Ammon's horn (tissue), 1 donor: ENCODE measurements around the gene RNF208.

Source experiments
- DNase-seq: peaks from one replicate; pipeline ENCODE4 v3.0.0-alpha.2; 2016; ENCODE audit warnings: low spot score

RNF208 gene

GRCh38 chr9:137227054-137227852 lies 5.2 kb upstream of the RNF208 start, which contains the start of gene RNF224:
TSS of gene RNF224 (plus strand) at chr9:137227502. CDS start at chr9:137228336, 834 bp downstream.
- peak; percentile 73 for DNase-seq

- DNase-seq, result no peak
Measured at GRCh38 chr9:137226338-137227053, 4.5 kb upstream of the RNF208 start.

- DNase-seq, result no peak
Measured at GRCh38 chr9:137225699-137226331, 3.8 kb upstream of the RNF208 start.

- no peak for DNase-seq
Measured at GRCh38 chr9:137224830-137225694, 3.0 kb upstream of the RNF208 start, which contains the start of gene CYSRT1. TSS of gene CYSRT1 (plus strand) at chr9:137225174. CDS start at chr9:137225622, 448 bp downstream.

GRCh38 chr9:137223078-137223970 lies 1.3 kb upstream of the RNF208 start:
- peak; percentile 93 for DNase-seq

GRCh38 chr9:137221506-137222111 lies 431 bp downstream of the RNF208 start:
- DNase-seq, result no peak

- DNase-seq, result no peak
Measured at GRCh38 chr9:137221095-137221505, 940 bp downstream of the RNF208 start.

- no peak for DNase-seq
Measured at GRCh38 chr9:137220317-137221094, 1.5 kb downstream of the RNF208 start.

- DNase-seq, result no peak
Measured at GRCh38 chr9:137219757-137220316, 2.2 kb downstream of the RNF208 start.

- DNase-seq, result no peak
Measured at GRCh38 chr9:137218754-137219271, 3.2 kb downstream of the RNF208 start.

- DNase-seq, result no peak
Measured at GRCh38 chr9:137218212-137218753, 3.8 kb downstream of the RNF208 start.

- DNase-seq, result no peak
Measured at GRCh38 chr9:137217276-137218211, 4.5 kb downstream of the RNF208 start.

GRCh38 chr9:137216188-137216965 lies 5.7 kb downstream of the RNF208 start:
- DNase-seq, result no peak

GRCh38 chr9:137215196-137215986 lies 6.6 kb downstream of the RNF208 start:
- no peak for DNase-seq

- no peak for DNase-seq
Measured at GRCh38 chr9:137214620-137215019, 7.4 kb downstream of the RNF208 start.
